CD8-positive, alpha-beta memory T cell (primary cell): Measurements from ENCODE around the gene TMEM151B. TPM values are rescaled to one million over a fixed set of nuclear protein-coding genes. Genes with fewer than 3 reads are reported as not detected.

Experiments
- CTCF ChIA-PET: fragments of 350-600 bp; sonication (Branson Sonifier 250); formaldehyde crosslinking; loops from one replicate; lab custom pipeline; 2021; ENCODE audit warnings: antibody characterized with exemption; lab: Charles Lee
- POLR2A ChIA-PET: fragments of 350-600 bp; sonication (Branson Sonifier 250); formaldehyde crosslinking; loops from one replicate; lab custom pipeline; 2021; ENCODE audit warnings: antibody characterized with exemption; lab: Charles Lee
- DNase-seq, 5 donors: peaks; one replicate each; pipeline versions ENCODE4 v3.0.0 to v3.0.0-alpha.2; 2020 to 2022; ENCODE audit warnings: mixed read lengths in 1 of 5
- H3K27ac ChIP-seq: one replicate; pipeline ENCODE4 v1.7.0; 2013; ENCODE audit warnings: low read depth, mild to moderate bottlenecking, low read length, moderate library complexity
- H3K27me3 ChIP-seq: 2 replicates; pipeline ENCODE4 v1.7.0; 2013; ENCODE audit warnings: low read length, mild to moderate bottlenecking; ENCODE audit not compliant: insufficient read depth, poor library complexity, severe bottlenecking
- H3K36me3 ChIP-seq: 2 replicates; pipeline ENCODE4 v1.7.0; 2013; ENCODE audit warnings: mild to moderate bottlenecking, low read length, moderate library complexity; ENCODE audit not compliant: insufficient read depth
- H3K4me1 ChIP-seq: 2 replicates; pipeline ENCODE4 v1.7.0; 2013; ENCODE audit warnings: mild to moderate bottlenecking, low read length, moderate library complexity; ENCODE audit not compliant: insufficient read depth
- H3K4me3 ChIP-seq: 2 replicates; pipeline ENCODE4 v1.7.0; 2013; ENCODE audit warnings: mild to moderate bottlenecking, low read length
- H3K9me3 ChIP-seq: 2 replicates; pipeline ENCODE4 v1.7.0; 2013; ENCODE audit warnings: mild to moderate bottlenecking, low read length
- H3K27ac Mint-ChIP-seq, 8 donors: one replicate each; pipeline ENCODE4 v1.8.0; 2020 to 2021; ENCODE audit warnings: mixed read lengths in 8 of 8, mild to moderate bottlenecking in 6 of 8, inconsistent platforms in 3 of 8, moderate library complexity in 3 of 8
- H3K27me3 Mint-ChIP-seq, 2 donors: one replicate each; pipeline ENCODE4 v1.8.0; 2020 to 2021; ENCODE audit warnings: mixed read lengths in 2 of 2, mild to moderate bottlenecking in 1 of 2, moderate library complexity in 1 of 2
- H3K36me3 Mint-ChIP-seq, 3 donors: one replicate each; pipeline ENCODE4 v1.8.0; 2020 to 2021; ENCODE audit warnings: mixed read lengths in 3 of 3, inconsistent platforms in 1 of 3, mild to moderate bottlenecking in 1 of 3
- H3K4me1 Mint-ChIP-seq, 3 donors: one replicate each; pipeline ENCODE4 v1.8.0; 2020 to 2021; ENCODE audit warnings: mixed read lengths in 3 of 3, inconsistent platforms in 1 of 3, mild to moderate bottlenecking in 1 of 3
- H3K4me3 Mint-ChIP-seq, 7 donors: one replicate each; pipeline ENCODE4 v1.8.0; 2020 to 2021; ENCODE audit warnings: mixed read lengths in 7 of 7, mild to moderate bottlenecking in 6 of 7, moderate library complexity in 4 of 7, inconsistent platforms in 2 of 7
- H3K9me3 Mint-ChIP-seq, 5 donors: one replicate each; pipeline ENCODE4 v1.8.0; 2020 to 2022; ENCODE audit warnings: mixed read lengths in 5 of 5, mild to moderate bottlenecking in 3 of 5, moderate library complexity in 2 of 5, inconsistent platforms in 1 of 5
- polyA plus RNA-seq: library from polyadenylated mRNA; unstranded; fragments of 300-500 nt; fragmentation: Illumina TruSeq; gene quantifications from one replicate; pipeline ENCODE4 v1.2.3, GENCODE V29; 2021
- total RNA-seq, 2 experiments: library from RNA; stranded (reverse); gene quantifications; one replicate each; pipeline ENCODE4 v1.2.3, GENCODE V29; 2021

Gene TMEM151B
- total and polyA plus RNA-seq, 3 experiments from 2014 or later = not detected

- no peak for DNase-seq
- Histone ChIP-seq H3K27ac (no peak overlapping the region), H3K4me3 (no peak overlapping the region), H3K27me3 (peaks cover 6% of the 10 kb centered on the region), H3K9me3 (no peaks in the 10 kb centered on the region), H3K4me1 (no peaks in the 10 kb centered on the region), H3K36me3 (no peaks in the 10 kb centered on the region)
- Mint-ChIP-seq H3K4me1 (no peaks in the 10 kb centered on the region), H3K36me3 (no peaks in the 10 kb centered on the region), H3K4me3 (no peak overlapping the region), H3K27me3 (peaks cover 16 to 45% of the 10 kb centered on the region in 2 donors), H3K27ac (no peak overlapping the region), H3K9me3 (no peaks in the 10 kb centered on the region)
- ChIA-PET POLR2A (no interaction called here), CTCF (interaction anchor here (0.8 kb wide), 2 partner anchors 8 to 12 kb away, joined by 3 to 4 read pairs; no protein-coding TSS in a partner anchor)
Observed at GRCh38 chr6:44329858-44330257, 59.6 kb downstream of the TMEM151B start.

GRCh38 chr6:44332585-44332984 is 62.3 kb downstream of the TMEM151B start:
- DNase-seq = no peak
- peaks cover 16 to 49% of the 10 kb centered on the region in 2 donors for H3K27me3 Mint-ChIP-seq
- no peaks in the 10 kb centered on the region for H3K4me1 Mint-ChIP-seq
- no peaks in the 10 kb centered on the region for H3K4me1 ChIP-seq
- ChIA-PET CTCF (interaction anchor here (0.7 to 1.9 kb wide), 2 partner anchors 11 to 159 kb away, joined by 3 to 5 read pairs; no protein-coding TSS in a partner anchor), POLR2A (no interaction called here)
- no peaks in the 10 kb centered on the region for H3K36me3 ChIP-seq
- H3K9me3 Mint-ChIP-seq = no peaks in the 10 kb centered on the region
- peaks cover 1% of the 10 kb centered on the region for H3K27me3 ChIP-seq
- H3K4me3 Mint-ChIP-seq = no peak overlapping the region
- no peaks in the 10 kb centered on the region for H3K36me3 Mint-ChIP-seq
- no peak overlapping the region for H3K4me3 ChIP-seq
- no peaks in the 10 kb centered on the region for H3K9me3 ChIP-seq
- H3K27ac Mint-ChIP-seq = no peak overlapping the region
- H3K27ac ChIP-seq = no peak overlapping the region

GRCh38 chr6:44333273-44333919 is 63.1 kb downstream of the TMEM151B start:
- Mint-ChIP-seq H3K4me3 (no peak overlapping the region), H3K36me3 (no peaks in the 10 kb centered on the region), H3K27me3 (peaks cover 14 to 45% of the 10 kb centered on the region in 2 donors), H3K9me3 (no peaks in the 10 kb centered on the region), H3K27ac (no peak overlapping the region), H3K4me1 (no peaks in the 10 kb centered on the region)
- no peaks in the 10 kb centered on the region for H3K9me3 ChIP-seq
- no peaks in the 10 kb centered on the region for H3K27me3 ChIP-seq
- no peak overlapping the region for H3K27ac ChIP-seq
- ChIA-PET CTCF (interaction anchor here (1.4 to 1.9 kb wide), 2 partner anchors 10 to 66 kb away, joined by 3 to 5 read pairs; no protein-coding TSS in a partner anchor), POLR2A (no interaction called here)
- no peaks in the 10 kb centered on the region for H3K4me1 ChIP-seq
- DNase-seq = no peak
- no peaks in the 10 kb centered on the region for H3K36me3 ChIP-seq
- no peak overlapping the region for H3K4me3 ChIP-seq

GRCh38 chr6:44333942-44334341 is 63.7 kb downstream of the TMEM151B start:
- no peak overlapping the region for H3K4me3 ChIP-seq
- ChIA-PET CTCF (interaction anchor here (1.4 to 1.9 kb wide), 2 partner anchors 10 to 67 kb away, joined by 3 to 5 read pairs; no protein-coding TSS in a partner anchor), POLR2A (no interaction called here)
- no peaks in the 10 kb centered on the region for H3K36me3 ChIP-seq
- H3K4me3 Mint-ChIP-seq = no peak overlapping the region
- no peaks in the 10 kb centered on the region for H3K27me3 ChIP-seq
- H3K27ac Mint-ChIP-seq = no peak overlapping the region
- H3K4me1 ChIP-seq = no peaks in the 10 kb centered on the region
- H3K27me3 Mint-ChIP-seq = peaks cover 14 to 41% of the 10 kb centered on the region in 2 donors
- no peaks in the 10 kb centered on the region for H3K4me1 Mint-ChIP-seq
- H3K9me3 ChIP-seq = no peaks in the 10 kb centered on the region
- no peaks in the 10 kb centered on the region for H3K36me3 Mint-ChIP-seq
- DNase-seq = no peak
- H3K9me3 Mint-ChIP-seq = no peaks in the 10 kb centered on the region
- no peak overlapping the region for H3K27ac ChIP-seq

- Mint-ChIP-seq H3K4me3 (no peak overlapping the region), H3K9me3 (no peaks in the 10 kb centered on the region), H3K36me3 (no peaks in the 10 kb centered on the region), H3K27me3 (peaks cover 5 to 25% of the 10 kb centered on the region in 2 donors), H3K27ac (no peak overlapping the region), H3K4me1 (no peaks in the 10 kb centered on the region)
- no peak overlapping the region for H3K4me3 ChIP-seq
- no peaks in the 10 kb centered on the region for H3K27me3 ChIP-seq
- no peaks in the 10 kb centered on the region for H3K36me3 ChIP-seq
- no peaks in the 10 kb centered on the region for H3K9me3 ChIP-seq
- no peaks in the 10 kb centered on the region for H3K4me1 ChIP-seq
- ChIA-PET CTCF (interaction anchor here (4.3 kb wide), 1 partner anchor 68 kb away, joined by 41 read pairs; no protein-coding TSS in a partner anchor), POLR2A (no interaction called here)
- DNase-seq = no peak
- H3K27ac ChIP-seq = no peak overlapping the region
Observed at GRCh38 chr6:44335631-44336030, 65.4 kb downstream of the TMEM151B start.

- ChIA-PET CTCF (interaction anchor here (0.7 to 4.3 kb wide), 14 partner anchors 9 to 169 kb away, joined by 3 to 41 read pairs (median 3); partner anchors contain the start of gene AARS2), POLR2A (no interaction called here)
- Histone ChIP-seq H3K4me1 (no peaks in the 10 kb centered on the region), H3K4me3 (no peak overlapping the region), H3K27me3 (peaks cover 11% of the 10 kb centered on the region), H3K9me3 (no peaks in the 10 kb centered on the region), H3K36me3 (no peaks in the 10 kb centered on the region), H3K27ac (no peak overlapping the region)
- H3K27ac Mint-ChIP-seq = no peak overlapping the region
- no peak overlapping the region for H3K4me3 Mint-ChIP-seq
- peak; percentile 37 to 75 (median 46) for DNase-seq
- H3K27me3 Mint-ChIP-seq = peaks cover 18 to 28% of the 10 kb centered on the region in 2 donors
- H3K4me1 Mint-ChIP-seq = no peaks in the 10 kb centered on the region
- H3K36me3 Mint-ChIP-seq = no peaks in the 10 kb centered on the region
- no peaks in the 10 kb centered on the region for H3K9me3 Mint-ChIP-seq
Observed at GRCh38 chr6:44338228-44339122, 68.2 kb downstream of the TMEM151B start.

- H3K9me3 ChIP-seq = no peaks in the 10 kb centered on the region
- H3K4me1 Mint-ChIP-seq = no peaks in the 10 kb centered on the region
- H3K36me3 ChIP-seq = no peaks in the 10 kb centered on the region
- CTCF ChIA-PET = interaction anchor here (0.7 to 4.3 kb wide), 8 partner anchors 10 to 170 kb away, joined by 3 to 41 read pairs (median 4); partner anchors contain the start of gene AARS2
- no peaks in the 10 kb centered on the region for H3K36me3 Mint-ChIP-seq
- no peak overlapping the region for H3K4me3 ChIP-seq
- no peak overlapping the region for H3K27ac ChIP-seq
- no peak overlapping the region for H3K27ac Mint-ChIP-seq
- peaks cover 23 to 33% of the 10 kb centered on the region in 2 donors for H3K27me3 Mint-ChIP-seq
- DNase-seq = no peak
- H3K9me3 Mint-ChIP-seq = no peaks in the 10 kb centered on the region
- no peak overlapping the region for H3K4me3 Mint-ChIP-seq
- no peaks in the 10 kb centered on the region for H3K4me1 ChIP-seq
- POLR2A ChIA-PET = no interaction called here
- peaks cover 19% of the 10 kb centered on the region for H3K27me3 ChIP-seq
Observed at GRCh38 chr6:44339301-44339700, 69.1 kb downstream of the TMEM151B start.
